HL-60/S4 treated with phorbol 12-myristate 13-acetate at 8.2 ng/mL for 4 days and 3 days (cell line): ENCODE results near the gene SIT1.

ENCODE experiments used
- in situ Hi-C: fragments of 300-500 bp; cut with MboI; formaldehyde crosslinking; loops from 2 replicates; pipeline ENCODE4 v1.15.0; 2022; ENCODE audit warnings: low sequenced_read_pairs

SIT1 gene

GRCh38 chr9:35682520-35683315 is 32.0 kb upstream of the SIT1 start:
- in situ Hi-C loops, result no loop called here

DNA sequence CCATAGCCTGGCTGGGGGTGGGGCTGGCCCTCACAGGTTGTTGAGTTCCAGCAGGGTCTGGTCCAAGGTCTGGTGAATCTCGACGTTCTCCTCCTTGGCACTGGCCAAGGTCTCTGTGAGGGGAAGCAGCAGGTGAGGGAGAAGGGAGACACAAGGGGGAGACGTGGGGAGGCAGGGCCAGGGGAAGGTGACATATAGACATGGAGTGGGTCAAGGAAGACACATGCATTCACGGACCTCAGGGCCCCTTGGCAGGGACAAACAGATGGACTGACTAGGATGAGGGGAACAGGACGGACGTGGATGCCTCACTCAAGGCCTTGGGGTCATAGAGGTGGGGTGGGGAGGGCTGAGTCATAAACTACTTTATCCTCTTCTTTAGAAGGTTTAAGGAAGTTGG is 31.3 kb upstream of the SIT1 start:
- in situ Hi-C loops, result no loop called here

DNA sequence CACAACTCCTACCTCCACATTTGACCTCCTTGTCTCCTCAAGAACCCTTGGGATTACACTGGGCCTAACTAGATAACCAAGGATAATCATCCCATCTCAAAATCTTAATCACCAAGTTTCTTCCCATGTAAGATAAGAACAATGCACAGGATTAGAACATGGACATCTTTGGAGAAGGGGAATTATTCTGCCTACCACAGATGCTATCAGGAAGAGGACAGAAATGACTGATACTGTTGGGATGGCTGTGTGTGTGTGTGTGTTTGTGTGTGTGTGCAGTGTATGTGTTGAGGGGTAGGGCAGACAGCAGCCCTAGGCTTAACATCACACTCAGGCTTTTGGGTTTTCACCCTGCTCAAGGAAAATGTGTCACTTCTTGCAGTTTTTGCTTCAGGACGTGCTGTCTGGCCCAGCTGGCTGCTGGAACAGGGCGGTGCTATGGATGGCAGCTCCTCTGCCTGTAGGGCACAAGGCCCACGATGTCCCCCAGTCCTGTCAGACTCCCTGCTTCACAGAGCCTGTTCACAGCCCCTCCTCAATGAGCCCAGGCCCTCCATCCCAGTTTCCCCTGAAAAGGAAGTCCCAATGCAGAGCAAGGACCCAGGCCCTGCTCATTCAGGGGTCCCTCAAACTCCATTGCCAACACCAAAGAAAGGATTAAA is 30.7 kb upstream of the SIT1 start:
- in situ Hi-C loops, result no loop called here

DNA sequence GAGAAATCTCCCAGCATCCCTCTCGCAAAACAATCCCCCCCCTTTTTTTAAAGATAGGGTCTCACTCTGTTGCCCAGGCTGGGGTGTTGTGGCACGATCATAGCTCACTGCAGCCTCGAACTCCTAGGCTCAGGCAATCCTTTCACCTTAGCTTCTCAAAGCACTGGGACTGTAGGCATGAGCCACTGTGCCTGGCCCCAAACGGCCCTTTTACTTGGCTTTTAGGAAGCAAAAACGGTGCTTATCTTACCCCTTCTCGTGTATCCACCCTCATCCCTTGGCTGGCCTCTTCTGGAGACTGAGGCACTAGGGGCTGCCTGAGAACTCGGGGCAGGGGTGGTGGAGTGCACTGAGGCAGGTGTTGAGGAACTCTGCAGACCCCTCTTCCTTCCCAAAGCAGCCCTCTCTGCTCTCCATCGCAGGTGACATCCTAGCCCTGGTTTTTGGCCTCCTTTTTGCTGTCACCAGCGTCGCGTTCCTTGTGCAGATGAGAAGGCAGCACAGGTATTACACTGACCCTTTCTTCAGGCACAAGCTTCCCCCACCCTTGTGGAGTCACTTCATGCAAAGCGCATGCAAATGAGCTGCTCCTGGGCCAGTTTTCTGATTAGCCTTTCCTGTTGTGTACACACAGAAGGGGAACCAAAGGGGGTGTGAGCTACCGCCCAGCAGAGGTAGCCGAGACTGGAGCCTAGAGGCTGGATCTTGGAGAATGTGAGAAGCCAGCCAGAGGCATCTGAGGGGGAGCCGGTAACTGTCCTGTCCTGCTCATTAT is 29.8 kb upstream of the SIT1 start:
- in situ Hi-C loops, result no loop called here

GRCh38 chr9:35679766-35680330 is 29.1 kb upstream of the SIT1 start:
- in situ Hi-C loops, result no loop called here

GRCh38 chr9:35679091-35679490 is 28.4 kb upstream of the SIT1 start:
- in situ Hi-C loops, result no loop called here

GRCh38 chr9:35675732-35676392 is 25.1 kb upstream of the SIT1 start:
- in situ Hi-C loops, result no loop called here

GRCh38 chr9:35675204-35675603 is 24.5 kb upstream of the SIT1 start:
- in situ Hi-C loops, result no loop called here

- in situ Hi-C loops, result no loop called here
Observed at GRCh38 chr9:35674025-35674361, 23.3 kb upstream of the SIT1 start.

DNA sequence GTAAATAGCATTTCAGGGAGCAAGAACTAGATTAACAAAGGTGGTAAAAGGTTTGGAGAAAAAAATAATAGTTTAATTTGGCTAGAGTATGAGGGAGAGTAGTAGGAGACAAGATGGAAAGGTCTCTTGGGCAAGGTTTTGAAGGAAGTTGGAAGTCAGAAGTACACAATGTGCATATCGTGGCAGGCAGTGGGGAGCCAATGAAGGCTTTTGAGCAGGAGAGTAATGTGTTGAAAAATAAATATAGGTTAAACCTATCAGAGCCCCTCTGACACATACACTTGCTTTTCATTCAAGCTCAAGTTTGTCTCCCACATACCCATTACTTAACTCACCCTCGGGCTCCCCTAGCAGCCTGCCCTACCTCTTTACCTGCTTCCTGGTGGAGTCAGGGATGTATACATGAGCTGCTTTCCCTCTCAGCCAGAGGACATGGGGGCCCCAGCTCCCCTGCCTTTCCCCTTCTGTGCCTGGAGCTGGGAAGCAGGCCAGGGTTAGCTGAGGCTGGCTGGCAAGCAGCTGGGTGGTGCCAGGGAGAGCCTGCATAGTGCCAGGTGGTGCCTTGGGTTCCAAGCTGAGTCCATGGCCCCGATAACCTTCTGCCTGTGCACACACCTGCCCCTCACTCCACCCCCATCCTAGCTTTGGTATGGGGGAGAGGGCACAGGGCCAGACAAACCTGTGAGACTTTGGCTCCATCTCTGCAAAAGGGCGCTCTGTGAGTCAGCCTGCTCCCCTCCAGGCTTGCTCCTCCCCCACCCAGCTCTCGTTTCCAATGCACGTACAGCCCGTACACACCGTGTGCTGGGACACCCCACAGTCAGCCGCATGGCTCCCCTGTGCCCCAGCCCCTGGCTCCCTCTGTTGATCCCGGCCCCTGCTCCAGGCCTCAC is 22.6 kb upstream of the SIT1 start, which contains the start of gene CA9:
Gene CA9 (plus strand): TSS at position 797 of the 893 bp plus-strand sequence. CDS start 32 bp downstream, at position 829.
- in situ Hi-C loops, result no loop called here

GRCh38 chr9:35669331-35670145 is 18.8 kb upstream of the SIT1 start:
- in situ Hi-C loops, result no loop called here

DNA sequence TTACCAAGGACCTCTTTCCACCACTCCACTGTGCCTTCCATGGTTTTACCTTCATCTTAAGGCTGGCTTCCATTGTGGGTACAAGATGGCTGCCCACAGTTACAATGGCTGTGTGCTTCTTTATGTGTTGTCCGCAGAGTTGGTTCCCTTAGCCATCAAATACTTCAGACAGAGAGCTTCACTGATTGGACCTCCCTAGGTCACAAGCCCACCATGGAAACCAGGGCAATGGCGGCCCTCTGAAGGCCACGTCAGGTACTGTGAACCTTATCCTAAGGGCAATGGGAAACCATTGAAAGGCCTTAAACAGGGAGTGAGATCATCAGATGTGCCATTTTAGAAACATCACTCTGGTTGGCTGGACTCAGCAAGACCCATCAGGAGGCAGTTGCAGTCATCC is 17.2 kb upstream of the SIT1 start:
- in situ Hi-C loops, result no loop called here

DNA sequence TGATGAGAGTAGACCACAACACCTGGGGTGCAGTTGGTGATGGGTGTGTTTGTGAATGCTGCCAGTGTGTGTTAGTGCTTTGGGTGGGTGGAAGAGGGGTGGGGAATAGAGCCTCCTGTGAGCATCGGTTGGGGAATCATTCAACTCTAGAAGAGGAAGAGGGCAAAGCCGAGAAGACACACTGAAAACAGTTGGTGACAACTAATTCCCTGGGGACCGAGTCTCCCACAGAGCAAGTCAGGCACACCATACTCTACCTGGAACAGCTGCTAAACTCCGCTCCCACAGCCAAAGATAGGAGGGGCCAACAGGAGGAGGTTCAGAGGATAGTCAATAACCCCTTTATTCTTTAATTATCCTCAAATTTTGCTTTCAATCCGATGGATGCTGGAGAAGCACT is 15.8 kb upstream of the SIT1 start:
- in situ Hi-C loops, result no loop called here

- in situ Hi-C loops, result no loop called here
Observed at GRCh38 chr9:35666045-35666444, 15.3 kb upstream of the SIT1 start.

- in situ Hi-C loops, result no loop called here
Observed at GRCh38 chr9:35665471-35665818, 14.7 kb upstream of the SIT1 start.

DNA sequence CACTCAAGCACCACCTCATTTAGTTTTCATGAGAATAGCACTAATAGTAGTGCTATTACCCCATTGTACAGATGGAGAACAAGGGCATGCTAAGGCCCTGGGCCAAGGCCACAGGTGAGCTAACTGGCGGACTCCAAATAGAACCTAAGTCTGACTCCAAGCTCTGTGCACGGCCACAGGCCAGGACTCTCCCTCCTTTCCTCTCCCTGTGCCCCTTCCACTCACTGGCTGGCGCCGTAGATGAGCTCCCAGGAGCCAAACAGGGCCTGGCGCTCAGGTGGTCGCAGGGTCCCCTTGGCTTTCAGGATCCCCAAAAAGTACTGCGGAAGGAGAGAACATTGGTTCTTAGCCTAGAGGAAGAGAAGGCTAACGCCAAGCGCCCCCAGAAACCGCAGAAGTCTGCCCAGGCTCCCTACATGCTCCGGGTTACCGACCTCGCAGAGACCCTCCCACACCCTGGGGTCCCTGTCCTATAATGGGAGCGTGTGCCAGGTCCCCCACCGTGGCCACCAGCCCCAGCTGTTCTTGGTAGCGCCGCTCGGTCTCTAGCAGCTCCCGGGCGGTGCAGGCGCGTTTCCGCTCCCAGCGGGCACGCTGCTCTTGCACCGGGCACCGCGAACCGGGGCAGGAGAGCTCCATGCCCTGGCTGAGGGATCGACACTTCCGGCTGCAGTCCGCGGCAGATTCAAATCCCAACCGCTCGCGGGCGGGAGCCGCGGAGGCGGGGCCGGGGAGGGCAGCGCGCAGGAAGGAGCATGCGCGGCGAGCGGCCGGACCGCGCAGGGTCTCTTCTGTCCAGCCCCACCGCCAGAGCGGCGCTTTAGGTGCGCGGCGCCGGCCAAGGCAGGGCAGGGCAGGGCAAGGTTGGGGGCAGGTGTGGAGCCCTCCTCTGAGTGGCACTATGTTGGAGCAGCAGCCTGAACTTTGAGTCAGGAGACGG is 14.1 kb upstream of the SIT1 start, which contains the start of gene ARHGEF39:
Gene ARHGEF39 (minus strand): TSS at position 665 of the 940 bp plus-strand sequence. CDS start 26 bp downstream, at position 639.
- in situ Hi-C loops, result no loop called here

- in situ Hi-C loops, result no loop called here
Observed at GRCh38 chr9:35662437-35662836, 11.7 kb upstream of the SIT1 start.
